ENCODE data around the gene ISOC2. TPM values are rescaled to one million over a fixed set of nuclear protein-coding genes. Genes with fewer than 3 reads are reported as not detected.
A peak's percentile ranks its signal among the peaks of the same experiment; 100 is the strongest.

ISOC2 gene
- total RNA-seq, 1 donor, result 41.3 TPM

DNA sequence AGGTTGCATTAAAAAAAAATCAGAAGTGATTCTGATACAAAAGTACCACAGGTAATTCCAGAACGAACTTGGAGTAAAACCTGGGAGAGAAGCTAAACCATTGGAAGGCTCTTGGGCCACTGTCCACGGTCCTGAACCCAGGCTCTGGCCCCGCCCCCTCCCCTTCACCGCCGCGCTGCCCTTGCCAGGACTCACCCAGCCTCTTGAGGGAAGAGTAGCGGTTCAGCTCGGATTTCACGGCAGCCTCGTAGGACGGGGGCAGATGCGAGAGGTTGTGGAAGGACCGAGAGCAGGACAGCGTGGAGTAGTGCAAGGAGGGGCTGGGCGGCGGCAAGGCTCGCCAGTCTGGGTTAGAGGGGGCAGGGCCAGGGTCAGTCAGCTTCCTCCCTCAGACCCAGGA, 24.0 kb downstream of the ISOC2 start:
- TF ChIP-seq, protein P1, sequence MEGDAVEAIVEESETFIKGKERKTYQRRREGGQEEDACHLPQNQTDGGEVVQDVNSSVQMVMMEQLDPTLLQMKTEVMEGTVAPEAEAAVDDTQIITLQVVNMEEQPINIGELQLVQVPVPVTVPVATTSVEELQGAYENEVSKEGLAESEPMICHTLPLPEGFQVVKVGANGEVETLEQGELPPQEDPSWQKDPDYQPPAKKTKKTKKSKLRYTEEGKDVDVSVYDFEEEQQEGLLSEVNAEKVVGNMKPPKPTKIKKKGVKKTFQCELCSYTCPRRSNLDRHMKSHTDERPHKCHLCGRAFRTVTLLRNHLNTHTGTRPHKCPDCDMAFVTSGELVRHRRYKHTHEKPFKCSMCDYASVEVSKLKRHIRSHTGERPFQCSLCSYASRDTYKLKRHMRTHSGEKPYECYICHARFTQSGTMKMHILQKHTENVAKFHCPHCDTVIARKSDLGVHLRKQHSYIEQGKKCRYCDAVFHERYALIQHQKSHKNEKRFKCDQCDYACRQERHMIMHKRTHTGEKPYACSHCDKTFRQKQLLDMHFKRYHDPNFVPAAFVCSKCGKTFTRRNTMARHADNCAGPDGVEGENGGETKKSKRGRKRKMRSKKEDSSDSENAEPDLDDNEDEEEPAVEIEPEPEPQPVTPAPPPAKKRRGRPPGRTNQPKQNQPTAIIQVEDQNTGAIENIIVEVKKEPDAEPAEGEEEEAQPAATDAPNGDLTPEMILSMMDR (IDR thresholded peaks at IDR 0.05; ENCODE audit: insufficient read depth, low read length), result no peak
- DNase-seq (ENCODE audit: low read depth), result peak; percentile 63
- H3K4me3 ChIP-seq (ENCODE audit: low read depth, low read length), result no peak overlapping the region

DNA sequence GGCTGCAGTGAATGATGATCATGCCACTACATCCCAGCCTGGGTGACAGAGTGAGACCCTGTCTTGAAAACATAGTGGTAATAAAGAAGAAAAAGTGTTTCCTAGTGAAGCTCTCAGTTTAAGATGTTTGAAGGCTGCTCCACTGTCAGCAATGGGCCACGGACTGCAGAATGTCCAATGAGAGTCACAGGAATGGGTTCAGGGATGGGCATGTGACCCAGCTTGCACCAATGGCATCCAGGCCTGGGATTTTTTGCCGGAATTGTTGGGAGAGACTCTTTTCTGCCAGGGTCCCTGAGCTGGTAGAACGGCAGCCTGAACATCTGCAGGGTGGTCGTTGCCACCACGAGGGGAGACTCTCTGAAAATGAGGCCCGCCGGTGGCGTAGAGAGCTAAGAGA, 24.6 kb downstream of the ISOC2 start:
- no peak for DNase-seq (ENCODE audit: low read depth)

DNA sequence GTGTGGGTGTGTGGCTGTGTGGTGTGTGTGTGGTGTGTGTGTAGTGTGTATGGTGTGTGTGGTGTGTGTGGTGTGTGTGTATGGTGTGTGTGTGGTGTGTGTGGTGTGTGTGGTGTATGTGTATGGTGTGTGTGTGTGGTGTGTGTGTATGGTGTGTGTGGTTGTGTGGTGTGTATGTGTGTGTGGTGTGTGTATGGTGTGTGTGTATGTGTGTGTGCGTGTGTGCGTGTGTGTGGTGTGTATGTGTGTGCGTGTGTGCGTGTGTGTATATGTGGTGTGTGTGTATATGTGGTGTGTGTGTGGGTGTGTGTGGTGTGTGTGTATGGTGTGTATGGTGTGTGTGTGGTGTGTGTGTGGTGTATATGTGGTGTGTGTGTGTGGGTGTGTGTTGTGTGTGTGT, 26.4 kb downstream of the ISOC2 start:
- H3K4me3 ChIP-seq (ENCODE audit: low read depth, low read length), result no peak overlapping the region
- DNase-seq (ENCODE audit: low read depth), result no peak
- TF ChIP-seq, protein P1 (IDR thresholded peaks at IDR 0.05; ENCODE audit: insufficient read depth, low read length), result no peak

More for the DNA sequence above, 24.6 kb downstream of the ISOC2 start:
- TF ChIP-seq, protein P1 (IDR thresholded peaks at IDR 0.05; ENCODE audit: insufficient read depth, low read length), result no peak
- H3K4me3 ChIP-seq (ENCODE audit: low read depth, low read length), result no peak overlapping the region

DNA sequence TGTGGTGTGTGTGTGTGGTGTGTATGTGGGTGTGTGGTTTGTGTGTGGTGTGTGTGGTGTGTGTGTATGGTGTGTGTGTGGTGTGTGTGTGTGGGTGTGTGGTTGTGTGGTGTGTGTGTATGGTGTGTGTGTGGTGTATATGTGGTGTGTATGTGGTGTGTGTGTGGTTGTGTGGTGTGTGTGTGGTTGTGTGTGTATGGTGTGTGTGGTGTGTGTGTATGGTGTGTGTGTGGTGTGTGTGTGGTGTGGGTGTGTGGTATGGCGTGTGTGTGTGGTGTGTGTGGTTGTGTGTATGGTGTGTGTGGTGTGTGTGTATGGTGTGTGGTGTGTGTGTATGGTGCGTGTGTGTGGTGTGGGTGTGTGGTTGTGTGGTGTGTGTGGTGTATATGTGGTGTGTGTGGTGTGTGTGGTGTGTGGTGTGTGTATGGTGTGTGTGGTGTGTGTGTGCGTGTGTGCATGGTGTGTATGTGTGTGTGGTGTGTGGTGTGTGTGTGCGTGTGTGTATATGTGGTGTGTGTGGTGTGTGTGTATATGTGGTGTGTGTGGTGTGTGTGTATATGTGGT, 27.0 kb downstream of the ISOC2 start:
- TF ChIP-seq, protein P1 (IDR thresholded peaks at IDR 0.05; ENCODE audit: insufficient read depth, low read length), result no peak
- DNase-seq (ENCODE audit: low read depth), result no peak
- H3K4me3 ChIP-seq (ENCODE audit: low read depth, low read length), result no peak overlapping the region

DNA sequence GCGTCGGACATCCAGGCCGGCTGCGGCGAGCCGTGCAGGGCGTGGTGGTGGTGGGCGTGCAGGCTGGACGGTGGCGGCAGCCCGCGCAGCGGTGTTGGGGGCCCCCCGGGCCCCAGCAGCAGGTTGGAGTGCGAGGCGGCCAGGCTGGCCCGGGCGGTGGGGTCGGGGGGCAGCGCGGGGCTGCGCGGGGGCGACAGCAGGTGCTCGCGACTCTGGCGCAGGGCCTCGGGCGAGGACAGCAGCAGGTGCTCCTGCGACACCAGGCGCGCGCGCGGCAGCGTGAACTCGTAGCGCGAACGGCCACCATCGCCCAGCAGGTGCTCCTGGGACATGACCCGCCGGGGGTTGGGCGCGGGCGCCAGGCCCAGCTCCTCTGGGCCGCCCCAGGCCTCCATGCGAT, 28.1 kb downstream of the ISOC2 start:
- DNase-seq (ENCODE audit: low read depth), result no peak
- H3K4me3 ChIP-seq (ENCODE audit: low read depth, low read length), result no peak overlapping the region
- TF ChIP-seq, protein P1 (IDR thresholded peaks at IDR 0.05; ENCODE audit: insufficient read depth, low read length), result no peak

DNA sequence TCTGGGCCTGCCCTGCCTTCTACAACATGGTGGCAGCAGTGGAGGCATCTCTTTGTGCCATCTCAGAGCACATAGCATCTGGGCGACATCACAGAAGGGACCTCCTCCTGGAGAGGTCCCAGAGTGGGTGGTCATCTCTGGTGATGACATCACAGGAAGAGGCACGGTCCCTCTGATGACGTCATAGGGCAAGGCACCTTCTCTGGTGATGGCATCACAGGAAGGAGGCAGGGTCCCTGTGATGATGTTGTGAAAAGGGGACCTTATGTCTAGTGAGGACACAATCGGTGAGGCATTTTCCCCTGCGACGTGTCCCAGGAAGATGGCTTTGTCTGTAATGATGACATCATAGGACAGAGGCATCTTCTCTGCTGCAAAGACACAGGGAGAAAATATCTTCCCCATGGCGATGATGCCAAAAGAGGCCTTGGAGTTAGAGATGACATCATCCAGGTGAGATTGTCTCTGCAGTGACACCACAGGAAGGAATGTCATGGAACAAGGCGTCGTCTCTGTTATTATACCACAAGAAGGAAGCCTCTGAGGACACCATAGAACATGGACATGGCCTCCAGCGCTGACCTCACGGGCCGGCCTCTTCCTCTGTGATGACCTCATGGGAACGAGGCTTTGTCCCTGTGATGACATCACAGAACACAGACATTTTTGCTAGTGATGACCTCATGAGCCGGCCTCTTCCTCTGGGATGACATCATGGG, 29.0 kb downstream of the ISOC2 start:
- TF ChIP-seq, protein P1 (IDR thresholded peaks at IDR 0.05; ENCODE audit: insufficient read depth, low read length), result no peak

More for the DNA sequence above, 29.0 kb downstream of the ISOC2 start:
- no peak for DNase-seq (ENCODE audit: low read depth)
- H3K4me3 ChIP-seq (ENCODE audit: low read depth, low read length), result no peak overlapping the region
